K562 (cell line): Measurements from ENCODE around the gene CEP135. TPM values are rescaled to one million over a fixed set of nuclear protein-coding genes. Genes with fewer than 3 reads are reported as not detected.

Source experiments
- ATAC-seq: fragments of 200-7000 bp; cut with Tn5 transposase; 3 replicates; pipeline ENCODE4 v1.9.1; 2020; ENCODE audit warnings: moderate library complexity
- BruUV-seq: library from RNA; stranded (reverse); fragments of 400-500 nt; replicated peaks from 2 replicates; lab custom pipeline; 2021; lab: Mats Ljungman, UMichigan
- CTCF ChIA-PET: fragments of 300-600 bp; formaldehyde crosslinking; extraction: SDS; loops from one replicate; lab custom pipeline; 2021; ENCODE audit warnings: low intra/inter-chr PET ratio; lab: Yijun Ruan, JAX
- POLR2A ChIA-PET: fragments of 300-600, 350-650 bp; sonication (Branson Sonifier 250); formaldehyde crosslinking; extraction: SDS; loops from one replicate; lab custom pipeline; 2021; ENCODE audit warnings: antibody characterized with exemption, inconsistent platforms; lab: Yijun Ruan, JAX
- DNase-seq, 4 experiments: peaks; one replicate each; pipeline versions ENCODE4 v3.0.0 to v3.0.0-alpha.2; 2011 to 2018; ENCODE audit warnings: low spot score in 3 of 4, mixed read lengths in 3 of 4; ENCODE audit errors: extremely low read depth in 1 of 4
- FAIRE-seq: peaks from 2 replicates; lab custom pipeline; 2011; peaks lifted over from hg19 to GRCh38; lab: Jason Lieb, UNC
- H2AFZ ChIP-seq: 2 replicates; pipeline ENCODE4 v1.6.0; 2011; ENCODE audit warnings: low read depth, low read length, control low read depth, inconsistent platforms
- H3K27ac ChIP-seq: fragments of 200-600 bp; 3 replicates; pipeline ENCODE4 v1.8.0; 2011; ENCODE audit warnings: low read depth, mild to moderate bottlenecking, control low read depth, inconsistent platforms, low read length, moderate library complexity, mixed read lengths; ENCODE audit errors: extremely low read depth
- H3K27me3 ChIP-seq, 2 experiments: fragments of 300-600 bp in 1 of 2; 2 replicates in 1 of 2; 3 replicates in 1 of 2; pipeline versions ENCODE4 v1.6.0 to v1.8.0; 2011; ENCODE audit warnings: inconsistent platforms in 2 of 2, low read length in 2 of 2, mild to moderate bottlenecking in 1 of 2, mixed read lengths in 1 of 2, moderate library complexity in 1 of 2; ENCODE audit not compliant: control insufficient read depth in 2 of 2, insufficient read depth in 2 of 2
- H3K36me3 ChIP-seq: fragments of 300-600 bp; 3 replicates; pipeline ENCODE4 v1.8.0; 2011; ENCODE audit warnings: mild to moderate bottlenecking, low read length, inconsistent platforms; ENCODE audit not compliant: control insufficient read depth, insufficient read depth
- H3K4me1 ChIP-seq, 2 experiments: fragments of 200-600 bp in 1 of 2; replicated peaks in 1 of 2; 2 replicates in 1 of 2; 3 replicates in 1 of 2; pipeline versions ENCODE4 v1.5.1 to v1.8.0; 2011; ENCODE audit warnings: inconsistent platforms in 2 of 2, low read length in 2 of 2, mild to moderate bottlenecking in 1 of 2, mixed read lengths in 1 of 2, moderate library complexity in 1 of 2; ENCODE audit not compliant: control insufficient read depth in 2 of 2, insufficient read depth in 2 of 2
- H3K4me2 ChIP-seq: 2 replicates; pipeline ENCODE4 v1.6.1; 2011; ENCODE audit warnings: low read length, control low read depth, inconsistent platforms, mixed read lengths; ENCODE audit not compliant: insufficient read depth
- H3K4me3 ChIP-seq: fragments of 200-600 bp; sonication (generic), shearing (Covaris generic); 2 replicates; pipeline ENCODE4 v1.5.1; 2016; ENCODE audit warnings: control low read depth, inconsistent platforms
- H3K79me2 ChIP-seq: fragments of 200-600 bp; 3 replicates; pipeline ENCODE4 v1.8.0; 2011; ENCODE audit warnings: low read length, inconsistent platforms; ENCODE audit not compliant: control insufficient read depth, insufficient read depth
- H3K9ac ChIP-seq, 2 experiments: 2 replicates each; pipeline versions ENCODE4 v1.6.0 to v1.6.1; 2011; ENCODE audit warnings: low read depth in 2 of 2, low read length in 2 of 2, control low read depth in 1 of 2, inconsistent platforms in 1 of 2, mild to moderate bottlenecking in 1 of 2, mixed read lengths in 1 of 2; ENCODE audit not compliant: insufficient read depth in 1 of 2
- H3K9me1 ChIP-seq: one replicate; pipeline ENCODE4 v1.6.0; 2011; ENCODE audit warnings: inconsistent platforms, mild to moderate bottlenecking, low read length, moderate library complexity; ENCODE audit not compliant: control insufficient read depth, insufficient read depth
- H3K9me3 ChIP-seq: replicated peaks from 2 replicates; pipeline ENCODE4 v1.5.1; 2011; ENCODE audit warnings: low read depth, low read length, inconsistent platforms; ENCODE audit not compliant: control insufficient read depth, insufficient read depth
- H4K20me1 ChIP-seq: replicated peaks from 2 replicates; pipeline ENCODE4 v1.6.1; 2011; ENCODE audit warnings: low read length, inconsistent platforms, mixed read lengths; ENCODE audit not compliant: control insufficient read depth, insufficient read depth
- ASH1L ChIP-seq: fragments of 450-650 bp; IDR thresholded peaks from 2 replicates; pipeline ENCODE4 v1.6.1; 2018; ENCODE audit warnings: borderline replicate concordance, mild to moderate bottlenecking, low read depth; ENCODE audit not compliant: partially characterized antibody
- ATF7 ChIP-seq: fragments of 450-650 bp; IDR thresholded peaks from 2 replicates; pipeline ENCODE4 v1.7.1; 2014; ENCODE audit warnings: mild to moderate bottlenecking, moderate library complexity
- ELF2 ChIP-seq: fragments of 250-450 bp; sonication (Bioruptor Pico); IDR thresholded peaks from 2 replicates; pipeline ENCODE4 v1.5.0; 2021; ENCODE audit warnings: mild to moderate bottlenecking
- EP300 ChIP-seq: IDR thresholded peaks from 2 replicates; pipeline ENCODE4 v1.6.1; 2012; ENCODE audit warnings: low read length, improper control_type of control experiment
- FUS ChIP-seq: fragments of 200-400 bp; formaldehyde crosslinking; optimal IDR thresholded peaks from 2 replicates; pipeline ENCODE3; 2017; ENCODE audit warnings: low read depth, low read length
- GTF2E2 ChIP-seq: fragments of 200-800 bp; sonication (Bioruptor generic); IDR thresholded peaks from 2 replicates; pipeline ENCODE4 v1.6.1; 2016; ENCODE audit warnings: missing genetic modification characterization, missing compliant biosample characterization
- KDM5B ChIP-seq: fragments of 200-600 bp; sonication (generic); IDR thresholded peaks from 2 replicates; pipeline ENCODE4 v1.6.1; 2012; ENCODE audit warnings: low read depth, mild to moderate bottlenecking, moderate library complexity, low read length, control low read depth, inconsistent platforms; ENCODE audit not compliant: insufficient replicate concordance
- NR2C1 ChIP-seq, 2 experiments: fragments of 450-650 bp; IDR thresholded peaks; 2 replicates each; pipeline ENCODE4 v1.6.1; 2017; ENCODE audit warnings: mild to moderate bottlenecking in 2 of 2, antibody characterized with exemption in 1 of 2, inconsistent platforms in 1 of 2, missing compliant biosample characterization in 1 of 2, missing genetic modification characterization in 1 of 2
- RBM25 ChIP-seq: fragments of 200-400 bp; formaldehyde crosslinking; IDR thresholded peaks from 2 replicates; pipeline ENCODE4 v1.6.1; 2018; ENCODE audit warnings: low read length, low read depth, moderate library complexity; ENCODE audit not compliant: severe bottlenecking
- SMAD3 ChIP-seq: fragments of 450-650 bp; formaldehyde crosslinking; conservative IDR thresholded peaks from 2 replicates; pipeline ENCODE4 v1.4.0; 2020; ENCODE audit warnings: mild to moderate bottlenecking
- SRSF9 ChIP-seq: fragments of 200-400 bp; formaldehyde crosslinking; IDR thresholded peaks from 2 replicates; pipeline ENCODE4 v1.6.1; 2017; ENCODE audit warnings: low read depth, low read length, borderline replicate concordance
- TGIF2 ChIP-seq: sonication (generic); formaldehyde crosslinking; IDR thresholded peaks from 2 replicates; pipeline ENCODE4 v1.8.1; 2022; ENCODE audit warnings: mild to moderate bottlenecking, missing genetic modification reagents, moderate library complexity
- ZNF444 ChIP-seq: fragments of 250-450 bp; sonication (Bioruptor Pico); IDR thresholded peaks from 2 replicates; pipeline ENCODE4 v1.4.0; 2020; ENCODE audit warnings: mild to moderate bottlenecking, moderate library complexity
- WGBS: fragments of 100-300 bp; shearing (Covaris generic); methylation state at CpG from one replicate; pipeline ENCODE4 v1.1.6; 2016; ENCODE audit warnings: low coverage, mixed read lengths; ENCODE audit not compliant: insufficient coverage; ENCODE audit errors: missing lambda C conversion rate; 5-methylcytosine and 5-hydroxymethylcytosine counted together
- in situ Hi-C: fragments of 300-500 bp; cut with MboI; formaldehyde crosslinking; loops from 4 replicates; pipeline ENCODE4 v1.15.0; 2018; ENCODE audit warnings: inconsistent platforms, mixed read lengths
- intact Hi-C: fragments of 100-400 bp; cut with micrococcal nuclease; formaldehyde crosslinking; loops from 2 replicates; pipeline ENCODE4 v1.14.2; 2022
- polyA plus RNA-seq, 8 experiments: library from polyadenylated mRNA; depleted of rRNA in 4 of 8; stranded (reverse) in 5 of 8; unstranded in 3 of 8; fragments of >200 nt; fragmentation: Nextera tagmentation in 2 of 8; fragmentation: Illumina TruSeq in 1 of 8; extraction: Ambion mirVana in 2 of 8; extraction: Trizol in 1 of 8; gene quantifications; 2 replicates each; pipeline versions ENCODE4 v1.2.1 to v1.2.3, GENCODE V29; 2011 to 2014; ENCODE audit warnings: inconsistent platforms in 1 of 8, missing spikeins in 1 of 8
- total RNA-seq, 7 experiments: library from RNA; depleted of rRNA in 6 of 7; stranded (reverse); fragments of >200 nt in 6 of 7; fragmentation: Illumina TruSeq in 2 of 7; extraction: Trizol in 2 of 7; gene quantifications; 2 replicates each; pipeline versions ENCODE4 v1.2.1 to v1.2.3, GENCODE V29; 2011 to 2021; ENCODE audit warnings: low replicate concordance in 1 of 7
- TF ChIP-seq, protein P1 (sequence below): sonication (generic); formaldehyde crosslinking; IDR thresholded peaks from 2 replicates; pipeline ENCODE4 v1.8.0; 2022; ENCODE audit warnings: mild to moderate bottlenecking, missing genetic modification reagents
- TF ChIP-seq, protein P2 (sequence below): sonication (generic); formaldehyde crosslinking; IDR thresholded peaks from 2 replicates; pipeline ENCODE4 v1.8.0; 2023; ENCODE audit warnings: mild to moderate bottlenecking, missing genetic modification reagents
- TF ChIP-seq, protein P3 (sequence below): fragments of 450-650 bp; IDR thresholded peaks from 2 replicates; pipeline ENCODE4 v1.6.1; 2018; ENCODE audit not compliant: partially characterized antibody

The CEP135 gene
- total and polyA plus RNA-seq, 9 of the 15 experiments (the other 6 are each of a cell fraction or from before 2014, with no cell fraction given): 3.1 to 18.9 (median 15.3) TPM

DNA sequence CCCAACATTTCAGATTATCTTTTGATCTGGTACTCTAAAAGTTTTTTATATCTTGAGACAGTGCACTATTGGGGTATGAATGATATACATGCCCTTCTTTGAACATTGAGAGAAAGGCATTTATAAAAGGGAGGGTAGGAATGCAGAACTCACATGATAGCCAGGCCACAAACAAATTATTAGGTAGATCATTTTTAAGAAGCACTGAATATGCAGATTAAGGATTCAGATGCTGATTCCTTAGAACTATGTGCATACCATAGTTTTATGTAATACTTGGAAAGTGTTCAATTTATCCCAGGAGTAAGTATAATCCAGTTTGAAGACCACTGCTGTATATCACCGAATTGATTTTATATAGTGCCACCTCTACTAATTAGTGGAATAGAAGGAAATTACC, 18.6 kb downstream of the CEP135 start:
- in situ Hi-C loops: no loop called here

More for the DNA sequence above, 18.6 kb downstream of the CEP135 start:
- 89% methylated on average over 1 of the region's 1 CpG for WGBS
- intact Hi-C loops: no loop called here
- Histone ChIP-seq H3K9me3 (no peaks in the 10 kb centered on the region), H3K4me3 (no peak overlapping the region), H3K9ac (no peak overlapping the region), H4K20me1 (no peaks in the 10 kb centered on the region), H3K4me2 (no peak overlapping the region), H3K27ac (no peak overlapping the region), H2AFZ (no peak overlapping the region), H3K9me1 (no peaks in the 10 kb centered on the region), H3K27me3 (no peaks in the 10 kb centered on the region), H3K4me1 (no peaks in the 10 kb centered on the region), H3K36me3 (peaks cover 12% of the 10 kb centered on the region; the same call in 2 of the 3 replicates), H3K79me2 (no peaks in the 10 kb centered on the region)
- no peak for ATAC-seq
- ChIA-PET CTCF (no interaction called here), POLR2A (no interaction called here)
- FAIRE-seq: no peak
- no peak for DNase-seq
- no peak for TF ChIP-seq ELF2 (CRISPR knock-in tag)
- no peak for TF ChIP-seq ASH1L
- TF ChIP-seq SMAD3 (CRISPR knock-in tag): no peak
- no peak for TF ChIP-seq ZNF444 (CRISPR knock-in tag)
- TF ChIP-seq ATF7: no peak
- TF ChIP-seq EP300: no peak
- TF ChIP-seq, protein P1, sequence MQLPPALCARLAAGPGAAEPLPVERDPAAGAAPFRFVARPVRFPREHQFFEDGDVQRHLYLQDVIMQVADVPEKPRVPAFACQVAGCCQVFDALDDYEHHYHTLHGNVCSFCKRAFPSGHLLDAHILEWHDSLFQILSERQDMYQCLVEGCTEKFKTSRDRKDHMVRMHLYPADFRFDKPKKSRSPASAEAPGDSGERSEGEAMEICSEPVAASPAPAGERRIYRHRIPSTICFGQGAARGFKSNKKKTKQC (CRISPR knock-in tag): no peak
- TF ChIP-seq TGIF2 (CRISPR knock-in tag): no peak
- TF ChIP-seq GTF2E2 (tag): no peak
- TF ChIP-seq NR2C1 (IDR thresholded peaks at IDR 0.05): no peak
- no peak for TF ChIP-seq NR2C1 (tag; IDR thresholded peaks at IDR 0.05)
- TF ChIP-seq SRSF9: no peak
- TF ChIP-seq FUS: no peak
- TF ChIP-seq, protein P2, sequence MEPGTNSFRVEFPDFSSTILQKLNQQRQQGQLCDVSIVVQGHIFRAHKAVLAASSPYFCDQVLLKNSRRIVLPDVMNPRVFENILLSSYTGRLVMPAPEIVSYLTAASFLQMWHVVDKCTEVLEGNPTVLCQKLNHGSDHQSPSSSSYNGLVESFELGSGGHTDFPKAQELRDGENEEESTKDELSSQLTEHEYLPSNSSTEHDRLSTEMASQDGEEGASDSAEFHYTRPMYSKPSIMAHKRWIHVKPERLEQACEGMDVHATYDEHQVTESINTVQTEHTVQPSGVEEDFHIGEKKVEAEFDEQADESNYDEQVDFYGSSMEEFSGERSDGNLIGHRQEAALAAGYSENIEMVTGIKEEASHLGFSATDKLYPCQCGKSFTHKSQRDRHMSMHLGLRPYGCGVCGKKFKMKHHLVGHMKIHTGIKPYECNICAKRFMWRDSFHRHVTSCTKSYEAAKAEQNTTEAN (CRISPR knock-in tag): no peak
- TF ChIP-seq RBM25: no peak
- TF ChIP-seq, protein P3, sequence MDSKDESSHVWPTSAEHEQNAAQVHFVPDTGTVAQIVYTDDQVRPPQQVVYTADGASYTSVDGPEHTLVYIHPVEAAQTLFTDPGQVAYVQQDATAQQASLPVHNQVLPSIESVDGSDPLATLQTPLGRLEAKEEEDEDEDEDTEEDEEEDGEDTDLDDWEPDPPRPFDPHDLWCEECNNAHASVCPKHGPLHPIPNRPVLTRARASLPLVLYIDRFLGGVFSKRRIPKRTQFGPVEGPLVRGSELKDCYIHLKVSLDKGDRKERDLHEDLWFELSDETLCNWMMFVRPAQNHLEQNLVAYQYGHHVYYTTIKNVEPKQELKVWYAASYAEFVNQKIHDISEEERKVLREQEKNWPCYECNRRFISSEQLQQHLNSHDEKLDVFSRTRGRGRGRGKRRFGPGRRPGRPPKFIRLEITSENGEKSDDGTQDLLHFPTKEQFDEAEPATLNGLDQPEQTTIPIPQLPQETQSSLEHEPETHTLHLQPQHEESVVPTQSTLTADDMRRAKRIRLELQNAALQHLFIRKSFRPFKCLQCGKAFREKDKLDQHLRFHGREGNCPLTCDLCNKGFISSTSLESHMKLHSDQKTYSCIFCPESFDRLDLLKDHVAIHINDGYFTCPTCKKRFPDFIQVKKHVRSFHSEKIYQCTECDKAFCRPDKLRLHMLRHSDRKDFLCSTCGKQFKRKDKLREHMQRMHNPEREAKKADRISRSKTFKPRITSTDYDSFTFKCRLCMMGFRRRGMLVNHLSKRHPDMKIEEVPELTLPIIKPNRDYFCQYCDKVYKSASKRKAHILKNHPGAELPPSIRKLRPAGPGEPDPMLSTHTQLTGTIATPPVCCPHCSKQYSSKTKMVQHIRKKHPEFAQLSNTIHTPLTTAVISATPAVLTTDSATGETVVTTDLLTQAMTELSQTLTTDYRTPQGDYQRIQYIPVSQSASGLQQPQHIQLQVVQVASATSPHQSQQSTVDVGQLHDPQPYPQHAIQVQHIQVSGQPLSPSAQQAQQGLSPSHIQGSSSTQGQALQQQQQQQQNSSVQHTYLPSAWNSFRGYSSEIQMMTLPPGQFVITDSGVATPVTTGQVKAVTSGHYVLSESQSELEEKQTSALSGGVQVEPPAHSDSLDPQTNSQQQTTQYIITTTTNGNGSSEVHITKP: no peak
- no peak for TF ChIP-seq KDM5B
- no TSS peak for BruUV-seq
